Stromal cell of bone marrow (primary cell): ENCODE results near the gene TBX18.

Experiments
- DNase-seq: peaks from one replicate; pipeline ENCODE4 v3.0.0-alpha.2; 2012; ENCODE audit warnings: low read depth

The TBX18 gene

GRCh38 chr6:84748376-84748775, 16.0 kb downstream of the TBX18 start:
- no peak for DNase-seq

GRCh38 chr6:84743616-84744015, 20.8 kb downstream of the TBX18 start:
- no peak for DNase-seq

DNA sequence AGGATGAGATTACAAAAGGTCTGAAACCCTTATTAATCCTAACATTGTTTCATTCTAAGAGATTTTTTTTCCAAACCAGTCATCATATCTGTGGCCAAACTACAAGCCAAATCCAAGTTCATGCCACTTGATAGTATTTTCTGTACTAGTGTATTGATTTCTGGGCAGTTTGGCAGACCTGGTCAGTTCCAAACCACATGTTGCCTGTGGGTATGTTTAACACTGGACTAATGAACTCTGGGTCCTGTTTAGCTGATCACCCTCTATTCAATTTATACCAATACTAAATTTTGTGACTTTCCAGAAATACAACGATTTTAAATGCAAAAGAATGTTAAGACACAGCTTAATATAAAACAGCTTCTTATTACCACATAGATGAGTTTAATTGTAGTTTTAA, 24.0 kb downstream of the TBX18 start:
- no peak for DNase-seq

DNA sequence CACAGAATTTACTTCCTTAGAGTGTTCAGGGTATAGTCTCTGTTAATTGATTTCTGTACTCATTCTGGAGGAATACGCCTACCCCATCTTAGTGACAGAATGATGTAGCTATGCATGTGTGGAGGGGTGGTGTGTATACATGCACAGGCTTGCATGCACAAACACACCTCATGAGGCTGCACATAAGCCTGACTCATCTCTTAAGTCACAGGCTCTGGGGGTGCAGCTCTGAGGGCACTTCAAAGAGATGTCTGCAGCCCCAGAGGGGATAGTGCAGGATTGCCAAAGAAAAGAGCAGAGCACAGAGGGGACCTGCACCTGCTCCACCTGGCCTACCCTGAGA, 24.6 kb downstream of the TBX18 start:
- no peak for DNase-seq

- no peak for DNase-seq
Measured at GRCh38 chr6:84738996-84739865, 25.2 kb downstream of the TBX18 start.

GRCh38 chr6:84733889-84734288, 30.5 kb downstream of the TBX18 start:
- DNase-seq, result no peak

GRCh38 chr6:84731901-84732300, 32.5 kb downstream of the TBX18 start:
- DNase-seq, result no peak

DNA sequence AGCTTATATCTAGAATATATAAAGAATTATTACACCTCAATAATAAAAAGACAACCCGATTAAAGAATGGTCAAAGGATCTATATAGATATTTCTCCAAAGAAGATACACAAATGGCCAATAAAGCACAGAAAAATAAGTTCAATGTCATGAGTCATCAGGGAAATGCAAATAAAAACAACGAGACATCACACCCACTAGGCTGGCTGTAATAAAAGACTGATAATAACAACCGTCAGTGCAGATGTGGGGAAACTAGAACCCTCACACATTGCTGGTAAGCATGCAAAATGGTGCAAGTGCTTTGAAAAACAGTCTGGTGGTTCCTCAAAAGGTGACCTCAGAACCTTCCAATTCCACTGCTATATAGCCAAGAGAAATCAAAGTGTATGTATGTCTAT, 33.0 kb downstream of the TBX18 start:
- no peak for DNase-seq

GRCh38 chr6:84728602-84729001, 35.8 kb downstream of the TBX18 start:
- no peak for DNase-seq

DNA sequence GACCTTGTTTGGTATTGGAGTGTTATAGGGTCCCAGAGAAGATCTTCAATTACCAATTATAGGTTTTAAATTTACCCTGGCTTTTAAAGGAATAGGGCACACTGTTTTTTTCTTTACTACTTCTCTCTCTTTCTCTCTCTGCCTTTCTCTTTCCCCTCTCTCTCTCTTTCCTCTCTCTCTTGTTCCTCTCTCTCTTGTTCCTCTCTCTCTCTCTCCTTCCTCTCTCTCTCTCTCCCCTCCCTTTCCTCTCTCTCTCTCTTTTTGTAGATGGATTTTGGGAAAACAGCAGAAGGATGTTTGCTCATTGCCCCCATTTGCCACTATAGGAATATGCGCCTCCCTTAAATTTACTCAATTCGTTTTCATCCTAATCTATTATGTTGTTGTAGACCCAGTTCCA, 45.2 kb downstream of the TBX18 start:
- DNase-seq, result no peak

DNA sequence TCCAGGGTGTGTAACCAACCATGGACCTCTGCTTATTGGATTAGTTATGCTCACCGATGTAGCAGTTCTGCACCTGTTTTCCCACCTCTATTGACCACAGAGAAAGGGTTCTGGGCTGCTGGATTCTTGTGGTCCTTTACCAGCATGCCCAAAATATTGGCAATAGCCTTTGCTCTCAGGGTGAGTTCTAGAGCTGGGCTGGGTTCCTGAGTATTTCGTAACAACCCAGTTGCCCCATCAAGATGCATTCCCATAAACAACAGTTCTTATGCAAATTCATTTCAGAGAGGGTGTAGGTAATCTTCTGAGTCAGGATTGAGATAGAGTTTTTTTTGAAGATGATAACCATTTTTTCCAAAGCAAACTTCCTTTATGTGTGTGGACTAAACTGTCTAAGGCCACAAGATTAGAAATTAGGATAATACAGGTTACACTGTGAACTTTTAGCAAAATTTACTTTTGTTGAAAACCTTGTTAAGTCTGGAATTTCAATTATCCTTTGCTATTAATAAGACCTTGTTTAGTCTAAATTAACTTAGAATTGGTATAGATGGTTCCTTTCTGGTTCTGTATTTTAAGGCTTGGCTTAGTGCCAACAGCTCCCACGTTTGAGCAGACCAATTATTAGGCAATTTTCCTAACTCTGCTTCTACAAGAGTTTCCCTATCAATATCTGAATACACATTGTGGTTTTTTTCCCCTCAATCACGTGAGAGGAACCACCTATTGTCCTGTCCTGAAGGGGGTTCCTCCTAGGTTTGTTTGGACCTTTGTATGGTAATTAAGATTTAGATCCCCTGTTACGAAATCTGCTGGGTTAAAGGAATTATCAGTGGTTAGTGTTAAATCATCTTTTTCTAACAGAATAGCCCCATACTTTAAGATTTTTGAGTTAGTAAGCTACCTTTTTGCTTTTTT, 46.1 kb downstream of the TBX18 start:
- DNase-seq, result no peak

- no peak for DNase-seq
Measured at GRCh38 chr6:84709121-84709520, 55.3 kb downstream of the TBX18 start.

DNA sequence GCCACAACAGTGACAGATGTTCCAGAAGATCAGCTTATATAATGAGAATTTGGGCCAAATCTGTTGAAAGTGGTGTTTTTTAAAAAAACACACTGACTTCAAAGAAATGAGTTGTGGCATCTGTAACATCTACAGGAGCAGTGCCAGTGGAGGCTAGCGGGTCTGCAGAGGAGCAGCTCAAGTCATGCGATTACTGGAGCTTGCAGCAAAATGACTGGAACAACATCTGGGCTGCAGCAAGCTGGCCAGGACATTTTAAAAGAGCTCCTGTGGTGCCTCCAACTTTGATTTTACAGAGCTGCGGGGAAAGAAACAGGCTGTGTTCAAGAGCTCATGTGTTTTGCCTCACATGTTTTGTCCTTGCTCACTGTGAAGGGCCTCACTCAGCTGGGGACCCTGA, 57.2 kb downstream of the TBX18 start:
- DNase-seq, result no peak

DNA sequence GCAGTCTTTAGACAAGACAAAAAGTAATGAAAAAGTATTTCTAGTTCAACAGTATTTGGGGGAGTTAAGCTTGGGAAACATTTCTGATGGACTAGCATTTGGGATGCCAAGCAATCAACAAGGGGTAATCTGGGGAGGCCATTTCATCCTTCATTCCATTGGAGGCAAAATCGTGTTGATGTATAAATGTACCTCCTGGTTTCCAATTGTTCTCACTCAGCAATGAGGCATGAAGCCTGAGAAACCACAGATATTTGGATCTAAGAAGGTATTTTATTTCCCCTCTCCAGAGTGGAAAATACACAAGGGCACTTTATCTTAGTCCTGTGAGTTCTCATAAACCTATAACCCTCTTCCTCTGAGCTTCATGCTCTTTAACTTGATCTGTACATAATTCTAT, 68.2 kb downstream of the TBX18 start:
- no peak for DNase-seq

GRCh38 chr6:84691978-84692623, 72.3 kb downstream of the TBX18 start:
- no peak for DNase-seq

GRCh38 chr6:84688141-84688873, 76.1 kb downstream of the TBX18 start:
- DNase-seq, result no peak

- DNase-seq, result no peak
Measured at GRCh38 chr6:84687431-84687830, 77.0 kb downstream of the TBX18 start.

- DNase-seq, result no peak
Measured at GRCh38 chr6:84685983-84686584, 78.3 kb downstream of the TBX18 start.

DNA sequence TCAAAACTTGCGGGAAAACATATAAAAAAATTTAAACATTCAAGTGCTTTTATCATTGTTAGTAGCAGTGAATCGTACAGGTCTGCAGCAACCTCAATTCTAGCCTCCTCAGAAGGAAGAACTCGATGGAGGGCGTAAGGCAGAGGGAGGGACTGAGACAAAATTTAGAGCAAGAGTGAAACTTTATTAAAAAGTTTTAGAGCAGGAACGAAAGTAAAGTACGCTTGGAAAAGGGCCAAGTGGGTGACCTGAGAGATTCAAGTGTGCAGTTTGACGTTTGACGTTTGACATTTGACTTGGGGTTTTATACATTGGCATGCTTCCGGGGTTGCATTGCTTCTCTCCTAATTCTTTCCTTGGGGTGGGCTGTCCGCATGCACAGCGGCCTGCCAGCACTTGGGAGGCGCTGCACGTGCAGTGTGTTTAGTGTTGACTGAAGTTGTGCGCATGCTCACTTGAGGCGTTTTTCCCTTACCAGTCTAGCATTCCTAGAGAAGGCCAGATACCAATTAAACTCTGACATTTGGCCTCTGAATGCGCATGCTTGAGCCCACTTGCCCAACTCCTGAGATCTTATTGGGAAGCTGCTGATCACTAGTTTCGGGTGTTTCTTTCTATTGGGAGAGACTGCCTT, 82.6 kb downstream of the TBX18 start:
- DNase-seq, result no peak

GRCh38 chr6:84675651-84676050, 88.7 kb downstream of the TBX18 start:
- no peak for DNase-seq

- DNase-seq, result no peak
Measured at GRCh38 chr6:84674395-84674794, 90.0 kb downstream of the TBX18 start.
